HCEC 1CT (cell line): Measurements from ENCODE around the gene PPP4R2.

Source experiments
- DNase-seq: peaks from one replicate; pipeline ENCODE4 v3.0.0-alpha.2; 2017

The PPP4R2 gene

GRCh38 chr3:73026760-73027113 lies 30.1 kb downstream of the PPP4R2 start:
- DNase-seq, result no peak

GRCh38 chr3:73028803-73029202 lies 32.2 kb downstream of the PPP4R2 start:
- no peak for DNase-seq

GRCh38 chr3:73029321-73029796 lies 32.7 kb downstream of the PPP4R2 start:
- DNase-seq, result peak; percentile 89

- no peak for DNase-seq
Observed at GRCh38 chr3:73030073-73030597, 33.5 kb downstream of the PPP4R2 start.

GRCh38 chr3:73031573-73032103 lies 35.0 kb downstream of the PPP4R2 start:
- DNase-seq, result no peak

- DNase-seq, result peak; percentile 37
Observed at GRCh38 chr3:73036694-73037591, 40.3 kb downstream of the PPP4R2 start.

GRCh38 chr3:73041537-73041936 lies 44.9 kb downstream of the PPP4R2 start:
- DNase-seq, result no peak

- no peak for DNase-seq
Observed at GRCh38 chr3:73043414-73043813, 46.8 kb downstream of the PPP4R2 start.

GRCh38 chr3:73045391-73045790 lies 48.8 kb downstream of the PPP4R2 start:
- peak; percentile 44 for DNase-seq

GRCh38 chr3:73046195-73046594 lies 49.6 kb downstream of the PPP4R2 start:
- no peak for DNase-seq

GRCh38 chr3:73049319-73049718 lies 52.7 kb downstream of the PPP4R2 start:
- no peak for DNase-seq

GRCh38 chr3:73052857-73053256 lies 56.2 kb downstream of the PPP4R2 start:
- DNase-seq, result no peak

GRCh38 chr3:73055583-73055982 lies 59.0 kb downstream of the PPP4R2 start:
- DNase-seq, result no peak

GRCh38 chr3:73056014-73056844 lies 59.6 kb downstream of the PPP4R2 start:
- DNase-seq, result peak; percentile 42

- DNase-seq, result no peak
Observed at GRCh38 chr3:73056845-73057150, 60.2 kb downstream of the PPP4R2 start.

GRCh38 chr3:73060302-73060723 lies 63.7 kb downstream of the PPP4R2 start:
- DNase-seq, result peak; percentile 50

- DNase-seq, result no peak
Observed at GRCh38 chr3:73061416-73061815, 64.8 kb downstream of the PPP4R2 start, which contains the start of gene EBLN2. Gene EBLN2 (plus strand): TSS chr3:73061659. CDS start chr3:73062082, 423 bp downstream.

- peak; percentile 24 for DNase-seq
Observed at GRCh38 chr3:73066243-73066642, 69.6 kb downstream of the PPP4R2 start.

GRCh38 chr3:73068419-73068818 lies 71.8 kb downstream of the PPP4R2 start:
- no peak for DNase-seq

- DNase-seq, result no peak
Observed at GRCh38 chr3:73069187-73069586, 72.6 kb downstream of the PPP4R2 start.

GRCh38 chr3:73069775-73070444 lies 73.3 kb downstream of the PPP4R2 start:
- no peak for DNase-seq

GRCh38 chr3:73070675-73071575 lies 74.3 kb downstream of the PPP4R2 start:
- no peak for DNase-seq
